HCT116 (cell line): ENCODE results near the gene RPL10. TPM values are rescaled to one million over a fixed set of nuclear protein-coding genes. Genes with fewer than 3 reads are reported as not detected.
A peak's percentile ranks its signal among the peaks of the same experiment; 100 is the strongest.

Source experiments
- ATAC-seq: fragments of 200-7000 bp; cut with Tn5 transposase; 2 replicates; pipeline ENCODE4 v1.9.1; 2020; ENCODE audit warnings: mild to moderate bottlenecking, moderate library complexity
- BruUV-seq: library from RNA; stranded (reverse); fragments of 400-500 nt; replicated peaks from 2 replicates; lab custom pipeline; 2021; lab: Mats Ljungman, UMichigan
- CTCF ChIA-PET: fragments of 300-600 bp; sonication (Branson Sonifier 250); formaldehyde crosslinking; loops from one replicate; lab custom pipeline; 2021; ENCODE audit warnings: antibody characterized with exemption; lab: Charles Lee
- POLR2A ChIA-PET: fragments of 300-600, 350-600 bp; sonication (Branson Sonifier 250); formaldehyde crosslinking; loops from one replicate; lab custom pipeline; 2021; ENCODE audit warnings: antibody characterized with exemption; lab: Charles Lee
- RAD21 ChIA-PET, 2 experiments: fragments of 300-600 bp; sonication (Branson Sonifier 250); formaldehyde crosslinking; loops; one replicate each; lab custom pipeline; 2023; ENCODE audit warnings: low total read pairs in 2 of 2; ENCODE audit not compliant: uncharacterized antibody in 2 of 2, unreplicated experiment in 2 of 2, low non-redundant PET in 1 of 2; lab: Charles Lee
- DNase-seq: peaks from one replicate; pipeline ENCODE4 v3.0.0-alpha.2; 2010; ENCODE audit warnings: low read depth, low spot score
- H2AFZ ChIP-seq: fragments of 200-600 bp; shearing (Covaris generic), sonication (generic); 2 replicates; pipeline ENCODE4 v1.6.1; 2017; ENCODE audit warnings: low read depth, mixed run types, mixed read lengths, antibody characterized with exemption, low read length; ENCODE audit not compliant: poor library complexity, severe bottlenecking
- H3K27ac ChIP-seq: 2 replicates; pipeline ENCODE4 v1.5.1; 2012; ENCODE audit warnings: low read depth, low read length
- H3K27me3 ChIP-seq: fragments of 200-600 bp; sonication (generic); 2 replicates; pipeline ENCODE4 v1.6.1; 2016; ENCODE audit warnings: mixed run types, low read length, mixed read lengths; ENCODE audit not compliant: insufficient read depth
- H3K36me3 ChIP-seq, 2 experiments: fragments of 200-500 bp in 1 of 2; fragments of 200-600 bp in 1 of 2; sonication (Bioruptor generic) in 1 of 2; sonication (generic) in 1 of 2; 2 replicates each; pipeline versions ENCODE4 v1.5.1 to v1.6.1; 2014 to 2016; ENCODE audit warnings: low read length in 2 of 2, inconsistent platforms in 1 of 2, mixed read lengths in 1 of 2, mixed run types in 1 of 2; ENCODE audit not compliant: insufficient read depth in 2 of 2, control insufficient read depth in 1 of 2
- H3K4me1 ChIP-seq, 2 experiments: fragments of 200-600 bp in 1 of 2; sonication (generic) in 1 of 2; 2 replicates each; pipeline versions ENCODE4 v1.5.1 to v1.6.1; 2012 to 2017; ENCODE audit warnings: low read length in 2 of 2, inconsistent platforms in 1 of 2, mild to moderate bottlenecking in 1 of 2, mixed read lengths in 1 of 2, mixed run types in 1 of 2, moderate library complexity in 1 of 2; ENCODE audit not compliant: insufficient read depth in 2 of 2, control insufficient read depth in 1 of 2
- H3K4me2 ChIP-seq: fragments of 200-600 bp; sonication (generic); 2 replicates; pipeline ENCODE4 v1.6.1; 2017; ENCODE audit warnings: mixed run types, low read length, mixed read lengths
- H3K4me3 ChIP-seq, 2 experiments: fragments of 200-600 bp in 1 of 2; sonication (generic) in 1 of 2; replicated peaks in 1 of 2; 2 replicates each; pipeline ENCODE4 v1.5.1; 2011 to 2016; ENCODE audit warnings: low read length in 2 of 2, control low read depth in 1 of 2, low read depth in 1 of 2, mild to moderate bottlenecking in 1 of 2, mixed read lengths in 1 of 2, mixed run types in 1 of 2
- H3K79me2 ChIP-seq: fragments of 200-600 bp; sonication (generic); 2 replicates; pipeline ENCODE4 v1.6.1; 2017; ENCODE audit warnings: mild to moderate bottlenecking, mixed run types, low read length, moderate library complexity, mixed read lengths; ENCODE audit not compliant: insufficient read depth
- H3K9ac ChIP-seq: fragments of 200-600 bp; sonication (generic); 2 replicates; pipeline ENCODE4 v1.6.1; 2016; ENCODE audit warnings: low read length, mixed read lengths
- H3K9me2 ChIP-seq: fragments of 200-600 bp; sonication (generic), shearing (Covaris generic); 2 replicates; pipeline ENCODE4 v1.6.1; 2017; ENCODE audit warnings: mixed run types, mild to moderate bottlenecking, moderate library complexity; ENCODE audit not compliant: insufficient read depth
- H3K9me3 ChIP-seq, 2 experiments: fragments of 200-500 bp in 1 of 2; fragments of 200-600 bp in 1 of 2; sonication (Bioruptor generic) in 1 of 2; sonication (generic) in 1 of 2; 2 replicates each; pipeline ENCODE4 v1.6.1; 2014 to 2017; ENCODE audit warnings: low read length in 2 of 2, mixed read lengths in 2 of 2, inconsistent platforms in 1 of 2, low read depth in 1 of 2, mild to moderate bottlenecking in 1 of 2, mixed run types in 1 of 2, moderate library complexity in 1 of 2; ENCODE audit not compliant: control insufficient read depth in 1 of 2, insufficient read depth in 1 of 2
- H4K20me1 ChIP-seq: fragments of 200-600 bp; sonication (generic), shearing (Covaris generic); 2 replicates; pipeline ENCODE4 v1.6.1; 2017; ENCODE audit warnings: mixed run types, mild to moderate bottlenecking, moderate library complexity; ENCODE audit not compliant: insufficient read depth
- CBX3 ChIP-seq: IDR thresholded peaks from 2 replicates; pipeline ENCODE4 v1.6.1; 2012; ENCODE audit warnings: low read depth
- POLR2AphosphoS5 ChIP-seq: IDR thresholded peaks from 2 replicates; pipeline ENCODE4 v1.6.1; 2011; ENCODE audit warnings: mild to moderate bottlenecking, low read depth, low read length, moderate library complexity
- ZFX ChIP-seq: fragments of 450-650 bp; IDR thresholded peaks from 2 replicates; pipeline ENCODE4 v1.6.1; 2017
- intact Hi-C: fragments of 100-400 bp; cut with micrococcal nuclease; formaldehyde crosslinking; loops from 2 replicates; pipeline ENCODE4 v1.10.0; 2022
- total RNA-seq: library from RNA; stranded (reverse); gene quantifications from one replicate; pipeline ENCODE4 v1.2.1, GENCODE V29; 2021; ENCODE audit not compliant: unreplicated experiment
- TF ChIP-seq, protein P1 (sequence below), 3 experiments: fragments of 200-600 bp in 1 of 3; sonication (generic) in 1 of 3; IDR thresholded peaks in 2 of 3; conservative IDR thresholded peaks in 1 of 3; 2 replicates each; pipeline ENCODE4 v1.5.1; 2012 to 2017; ENCODE audit warnings: low read depth in 2 of 3, low read length in 2 of 3, antibody characterized with exemption in 1 of 3, borderline replicate concordance in 1 of 3, control low read depth in 1 of 3, mild to moderate bottlenecking in 1 of 3, mixed read lengths in 1 of 3, mixed run types in 1 of 3, moderate library complexity in 1 of 3; ENCODE audit not compliant: insufficient read depth in 1 of 3

The RPL10 gene
- total RNA-seq, 1 experiment from 2014 or later: 3,069 TPM

- H3K4me2 ChIP-seq: peak overlapping the region; percentile 81
- H3K27me3 ChIP-seq: no peaks in the 10 kb centered on the region
- RAD21 ChIA-PET: no interaction called here
- CTCF ChIA-PET: no interaction called here
- H3K4me3 ChIP-seq: peak overlapping the region; percentile 43 to 60
- peaks cover 25% of the 10 kb centered on the region for H3K79me2 ChIP-seq
- H2AFZ ChIP-seq: no peak overlapping the region
- BruUV-seq: no TSS peak
- peak overlapping the region; percentile 98 for H3K27ac ChIP-seq
- peak overlapping the region; percentile 81 for H3K9ac ChIP-seq
- POLR2A ChIA-PET: interaction anchor here (1.0 to 1.3 kb wide), 2 partner anchors 7 to 9 kb away, joined by 7 to 9 read pairs; no protein-coding TSS in a partner anchor
- H4K20me1 ChIP-seq: no peaks in the 10 kb centered on the region
- H3K9me2 ChIP-seq: no peaks in the 10 kb centered on the region
- ATAC-seq: peak; percentile 1
- peaks cover 12 to 50% of the 10 kb centered on the region in 2 experiments for H3K4me1 ChIP-seq
- intact Hi-C loops: no loop called here
- TF ChIP-seq, protein P1, sequence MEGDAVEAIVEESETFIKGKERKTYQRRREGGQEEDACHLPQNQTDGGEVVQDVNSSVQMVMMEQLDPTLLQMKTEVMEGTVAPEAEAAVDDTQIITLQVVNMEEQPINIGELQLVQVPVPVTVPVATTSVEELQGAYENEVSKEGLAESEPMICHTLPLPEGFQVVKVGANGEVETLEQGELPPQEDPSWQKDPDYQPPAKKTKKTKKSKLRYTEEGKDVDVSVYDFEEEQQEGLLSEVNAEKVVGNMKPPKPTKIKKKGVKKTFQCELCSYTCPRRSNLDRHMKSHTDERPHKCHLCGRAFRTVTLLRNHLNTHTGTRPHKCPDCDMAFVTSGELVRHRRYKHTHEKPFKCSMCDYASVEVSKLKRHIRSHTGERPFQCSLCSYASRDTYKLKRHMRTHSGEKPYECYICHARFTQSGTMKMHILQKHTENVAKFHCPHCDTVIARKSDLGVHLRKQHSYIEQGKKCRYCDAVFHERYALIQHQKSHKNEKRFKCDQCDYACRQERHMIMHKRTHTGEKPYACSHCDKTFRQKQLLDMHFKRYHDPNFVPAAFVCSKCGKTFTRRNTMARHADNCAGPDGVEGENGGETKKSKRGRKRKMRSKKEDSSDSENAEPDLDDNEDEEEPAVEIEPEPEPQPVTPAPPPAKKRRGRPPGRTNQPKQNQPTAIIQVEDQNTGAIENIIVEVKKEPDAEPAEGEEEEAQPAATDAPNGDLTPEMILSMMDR (IDR thresholded peaks at IDR 0.05 in 2 of 3, conservative IDR thresholded peaks at IDR 0.05 in 1 of 3; ENCODE audit: borderline replicate concordance in 1 of 3, insufficient read depth in 1 of 3, low read depth in 2 of 3, low read length in 2 of 3): no peak
- no peak for TF ChIP-seq CBX3
- TF ChIP-seq ZFX: peak; percentile 73
- peak; percentile 79 for TF ChIP-seq POLR2AphosphoS5
- TF ChIP-seq, all 23 proteins: peak for 2
- Histone ChIP-seq H3K36me3 (peaks cover 0 to 4% of the 10 kb centered on the region in 2 experiments; a peak in 2 of 4 replicates), H3K9me3 (no peaks in the 10 kb centered on the region)
- DNase-seq: no peak
Measured at GRCh38 chrX:154378059-154378798, 19.9 kb upstream of the RPL10 start.
